Amygdala (tissue), 56 donors: ENCODE measurements around the gene TMEM106B.

Experiments
- DNase-seq, 56 donors: peaks; one replicate each; lab custom pipeline; 2025; lab: John Stamatoyannopoulos, UW

TMEM106B gene

DNA sequence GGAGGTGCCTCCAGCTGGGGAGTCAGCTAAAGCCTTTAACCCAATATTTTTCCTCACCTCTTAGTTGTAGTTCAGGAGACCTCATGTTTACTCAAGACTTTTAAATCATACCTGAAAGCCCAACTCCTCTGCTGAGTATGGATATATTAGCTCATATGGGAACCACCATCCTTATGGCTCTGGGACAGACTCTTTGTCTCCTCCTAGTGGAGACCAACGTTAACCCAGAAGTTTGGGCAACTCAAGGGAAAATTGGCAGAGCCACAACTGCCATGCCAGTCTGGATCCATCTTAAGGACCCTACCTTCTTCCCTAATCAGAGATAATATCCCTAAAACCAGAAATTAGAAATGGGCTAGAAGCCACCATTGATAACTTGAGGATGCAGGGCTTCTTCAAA, 80.8 kb downstream of the TMEM106B start:
- DNase-seq, result no peak
